Measurements from ENCODE around the gene OR52J3. TPM values are rescaled to one million over a fixed set of nuclear protein-coding genes. Genes with fewer than 3 reads are reported as not detected.

Gene OR52J3
- total RNA-seq, 2 donors from 2014 or later: not detected

GRCh38 chr11:5088556-5088955, 42.2 kb downstream of the OR52J3 start:
- intact Hi-C loops (cut with DNase I, micrococcal nuclease): no loop called here
- ATAC-seq (no peak), DNase-seq (no peak)

- ATAC-seq (peak; percentile 85), DNase-seq (no peak)
Observed at GRCh38 chr11:5090668-5091067, 44.3 kb downstream of the OR52J3 start.

GRCh38 chr11:5092821-5093585, 46.7 kb downstream of the OR52J3 start:
- ATAC-seq (no peak), DNase-seq (no peak)
- intact Hi-C loops (cut with DNase I, micrococcal nuclease): no loop called here

More at GRCh38 chr11:5090668-5091067, 44.3 kb downstream of the OR52J3 start:
- intact Hi-C loops (cut with DNase I, micrococcal nuclease): no loop called here

- DNase-seq (no peak), ATAC-seq (no peak)
- intact Hi-C loops (cut with DNase I, micrococcal nuclease): no loop called here
Observed at GRCh38 chr11:5096011-5096410, 49.7 kb downstream of the OR52J3 start.

Other genes with a start within 250 kb of the OR52J3 start
- gene OR52R1, start 242.1 kb upstream of the OR52J3 start, total RNA-seq: not detected
- not detected for gene OR51F2, start 225.2 kb upstream of the OR52J3 start, total RNA-seq
- not detected for gene OR51S1, start 197.3 kb upstream of the OR52J3 start, total RNA-seq
- not detected for gene OR51T1, start 164.6 kb upstream of the OR52J3 start, total RNA-seq
- not detected for gene OR51A7, start 142.7 kb upstream of the OR52J3 start, total RNA-seq
- gene OR51G2, start 127.2 kb upstream of the OR52J3 start, total RNA-seq: not detected
- gene OR51G1, start 122.2 kb upstream of the OR52J3 start, total RNA-seq: not detected
- gene OR51A4, start 98.9 kb upstream of the OR52J3 start, total RNA-seq: not detected
- not detected for gene OR51A2, start 90.8 kb upstream of the OR52J3 start, total RNA-seq
- not detected for gene OR51L1, start 51.7 kb upstream of the OR52J3 start, total RNA-seq
- gene OR52E2, start 13.1 kb downstream of the OR52J3 start, total RNA-seq: not detected
- gene OR52E1, start 23.0 kb downstream of the OR52J3 start, total RNA-seq: not detected
- not detected for gene OR52A5, start 91.8 kb downstream of the OR52J3 start, total RNA-seq
- gene OR52A1, start 108.2 kb downstream of the OR52J3 start, total RNA-seq: not detected
- gene OR51V1, start 154.2 kb downstream of the OR52J3 start, total RNA-seq: not detected
- gene HBB, start 180.5 kb downstream of the OR52J3 start, total RNA-seq: 10 to 100 TPM in 1 of 2 donors, 1 to 10 TPM in 1; 9.3 to 25.8 TPM
- gene HBD, start 188.0 kb downstream of the OR52J3 start, total RNA-seq: not detected
- not detected for gene HBG1, start 203.3 kb downstream of the OR52J3 start, total RNA-seq
- gene HBG2, start 208.3 kb downstream of the OR52J3 start, total RNA-seq: not detected
- not detected for gene HBE1, start 223.4 kb downstream of the OR52J3 start, total RNA-seq